ENCODE data around the gene IFNL2.

GRCh38 chr19:39299832-39300231, 31.6 kb downstream of the IFNL2 start:
- TF ChIP-seq CTCF (IDR thresholded peaks at IDR 0.05) (no peak), POLR2A (IDR thresholded peaks at IDR 0.05) (no peak)

All from heart left ventricle (tissue), 13 donors.